WERI-Rb-1 (cell line): ENCODE measurements around the gene GPAM.
"Not testable (repeated sequence)": the region's sequence is repeated elsewhere in the genome, so short reads cannot be mapped to it uniquely, and the experiment has no call there.

Experiments used
- DNase-seq: peaks from one replicate; pipeline ENCODE4 v3.0.0-alpha.2; 2020
- H3K27ac ChIP-seq: fragments of 250-450 bp; sonication (Bioruptor Pico); 2 replicates; pipeline ENCODE4 v1.5.1; 2020; ENCODE audit warnings: mild to moderate bottlenecking, moderate library complexity
- H3K27me3 ChIP-seq: fragments of 250-450 bp; sonication (Bioruptor Pico); 2 replicates; pipeline ENCODE4 v1.5.1; 2021; ENCODE audit warnings: mild to moderate bottlenecking, low read depth, moderate library complexity; ENCODE audit not compliant: insufficient read depth, severe bottlenecking
- H3K36me3 ChIP-seq: fragments of 250-450 bp; sonication (Bioruptor Pico); 2 replicates; pipeline ENCODE4 v1.5.1; 2020; ENCODE audit warnings: mild to moderate bottlenecking, moderate library complexity
- H3K4me3 ChIP-seq: 2 replicates; pipeline ENCODE4 v1.5.1; 2011; ENCODE audit warnings: low read depth, mild to moderate bottlenecking, control low read depth, low read length
- H3K9me3 ChIP-seq: fragments of 250-450 bp; sonication (Bioruptor Pico); 2 replicates; pipeline ENCODE4 v1.5.1; 2021; ENCODE audit warnings: mild to moderate bottlenecking, moderate library complexity; ENCODE audit not compliant: severe bottlenecking
- CTCF ChIP-seq: IDR thresholded peaks from 2 replicates; pipeline ENCODE4 v1.5.1; 2011; ENCODE audit warnings: low read depth, mild to moderate bottlenecking, control low read depth, inconsistent platforms, low read length

Gene GPAM

GRCh38 chr10:112122827-112123226 lies 60.7 kb downstream of the GPAM start:
- no peak for DNase-seq
- H3K9me3 ChIP-seq = no peaks in the 10 kb centered on the region
- no peaks in the 10 kb centered on the region for H3K27me3 ChIP-seq
- no peak overlapping the region for H3K27ac ChIP-seq
- no peak overlapping the region for H3K4me3 ChIP-seq
- no peak for TF ChIP-seq CTCF
- H3K36me3 ChIP-seq = no peaks in the 10 kb centered on the region

GRCh38 chr10:112120491-112120890 lies 63.1 kb downstream of the GPAM start:
- H3K27ac ChIP-seq = no peak overlapping the region
- no peaks in the 10 kb centered on the region for H3K36me3 ChIP-seq
- H3K4me3 ChIP-seq = no peak overlapping the region
- DNase-seq = no peak
- TF ChIP-seq CTCF = no peak
- no peaks in the 10 kb centered on the region for H3K27me3 ChIP-seq
- H3K9me3 ChIP-seq = no peaks in the 10 kb centered on the region

GRCh38 chr10:112115781-112116385 lies 67.7 kb downstream of the GPAM start:
- Histone ChIP-seq H3K36me3 (no peaks in the 10 kb centered on the region), H3K27ac (no peak overlapping the region), H3K4me3 (no peak overlapping the region), H3K27me3 (no peaks in the 10 kb centered on the region), H3K9me3 (no peaks in the 10 kb centered on the region)
- peak; percentile 96 for TF ChIP-seq CTCF
- peak; percentile 56 for DNase-seq

GRCh38 chr10:112109779-112110178 lies 73.8 kb downstream of the GPAM start:
- not testable (repeated sequence) for H3K27me3 ChIP-seq, H3K4me3 ChIP-seq, H3K9me3 ChIP-seq, DNase-seq, H3K36me3 ChIP-seq, H3K27ac ChIP-seq
